H1 (cell line): ENCODE data around the gene CDC42SE1. TPM values are rescaled to one million over a fixed set of nuclear protein-coding genes. Genes with fewer than 3 reads are reported as not detected.

Experiments
- CTCF ChIA-PET: fragments of 300-600 bp; sonication (Branson Sonifier 250); formaldehyde crosslinking; loops from one replicate; lab custom pipeline; 2021; ENCODE audit not compliant: partially characterized antibody; lab: Charles Lee
- POLR2A ChIA-PET: fragments of 300-600 bp; sonication (Branson Sonifier 250); formaldehyde crosslinking; loops from one replicate; lab custom pipeline; 2021; ENCODE audit warnings: inconsistent platforms; ENCODE audit not compliant: partially characterized antibody; lab: Charles Lee
- DNase-seq, 2 experiments: peaks; one replicate each; pipeline versions ENCODE4 v3.0.0 to v3.0.0-alpha.2; 2010 to 2022; ENCODE audit warnings: low spot score in 2 of 2, low read depth in 1 of 2, mixed read lengths in 1 of 2
- FAIRE-seq: peaks from 2 replicates; lab custom pipeline; 2011; peaks lifted over from hg19 to GRCh38; lab: Jason Lieb, UNC
- H2AFZ ChIP-seq: 2 replicates; pipeline ENCODE4 v1.8.1; 2012; ENCODE audit warnings: low read length, inconsistent platforms
- H2AK5ac ChIP-seq: 2 replicates; pipeline ENCODE4 v1.6.1; 2013; ENCODE audit warnings: low read depth, low read length
- H2BK120ac ChIP-seq: replicated peaks from 2 replicates; pipeline ENCODE3; 2013; ENCODE audit warnings: low read depth, low read length, inconsistent platforms
- H2BK12ac ChIP-seq: 2 replicates; pipeline ENCODE4 v1.6.1; 2013; ENCODE audit warnings: low read depth, low read length
- H2BK15ac ChIP-seq: 2 replicates; pipeline ENCODE4 v1.6.1; 2013; ENCODE audit warnings: low read length
- H2BK20ac ChIP-seq: 2 replicates; pipeline ENCODE4 v1.6.1; 2013; ENCODE audit warnings: low read length
- H2BK5ac ChIP-seq: 2 replicates; pipeline ENCODE4 v1.6.1; 2013; ENCODE audit warnings: low read depth, low read length
- H3K14ac ChIP-seq: 2 replicates; pipeline ENCODE4 v1.6.1; 2013; ENCODE audit warnings: inconsistent platforms; ENCODE audit not compliant: insufficient read length
- H3K18ac ChIP-seq: 2 replicates; pipeline ENCODE4 v1.6.1; 2013; ENCODE audit warnings: low read length; ENCODE audit errors: extremely low read depth
- H3K23ac ChIP-seq: 2 replicates; pipeline ENCODE4 v1.6.1; 2013; ENCODE audit warnings: inconsistent platforms; ENCODE audit not compliant: insufficient read length
- H3K23me2 ChIP-seq: 2 replicates; pipeline ENCODE4 v1.6.1; 2013; ENCODE audit warnings: low read depth, low read length
- H3K27ac ChIP-seq: 2 replicates; pipeline ENCODE4 v1.6.1; 2011; ENCODE audit warnings: low read depth, low read length, inconsistent platforms
- H3K27me3 ChIP-seq, 4 experiments: replicated peaks in 1 of 4; 1 replicate in 1 of 4; 2 replicates in 3 of 4; pipeline versions ENCODE4 v1.6.1 to v1.8.1; 2011 to 2013; ENCODE audit warnings: low read length in 3 of 4, mild to moderate bottlenecking in 3 of 4, inconsistent platforms in 2 of 4, mixed read lengths in 2 of 4, moderate library complexity in 1 of 4; ENCODE audit not compliant: control insufficient read depth in 3 of 4, insufficient read depth in 3 of 4; ENCODE audit errors: extremely low read depth in 1 of 4
- H3K36me3 ChIP-seq, 4 experiments: 2 replicates each; pipeline versions ENCODE4 v1.6.1 to v1.8.1; 2011 to 2013; ENCODE audit warnings: mild to moderate bottlenecking in 4 of 4, low read length in 3 of 4, moderate library complexity in 2 of 4, control low read depth in 1 of 4, inconsistent platforms in 1 of 4; ENCODE audit not compliant: insufficient read depth in 4 of 4, control insufficient read depth in 2 of 4
- H3K4ac ChIP-seq: replicated peaks from 2 replicates; pipeline ENCODE3; 2013; ENCODE audit warnings: low read length, low read depth, mixed read lengths, inconsistent platforms; ENCODE audit not compliant: insufficient read length
- H3K4me1 ChIP-seq, 4 experiments: replicated peaks in 1 of 4; 1 replicate in 1 of 4; 2 replicates in 3 of 4; pipeline versions ENCODE4 v1.6.1 to v1.8.1; 2011 to 2013; ENCODE audit warnings: low read length in 3 of 4, inconsistent platforms in 2 of 4, mixed read lengths in 1 of 4; ENCODE audit not compliant: insufficient read depth in 4 of 4, control insufficient read depth in 3 of 4
- H3K4me2 ChIP-seq, 2 experiments: 2 replicates each; pipeline versions ENCODE4 v1.6.1 to v1.8.1; 2011 to 2013; ENCODE audit warnings: low read depth in 2 of 2, low read length in 2 of 2, control low read depth in 1 of 2, inconsistent platforms in 1 of 2, mild to moderate bottlenecking in 1 of 2; ENCODE audit not compliant: insufficient read depth in 1 of 2
- H3K4me3 ChIP-seq, 4 experiments: fragments of 200-600, 300-600 bp in 1 of 4; sonication (generic), shearing (Covaris generic), sonication (Bioruptor Twin) in 1 of 4; 2 replicates each; pipeline versions ENCODE4 v1.5.1 to v1.8.1; 2011 to 2016; ENCODE audit warnings: low read length in 4 of 4, low read depth in 3 of 4, control low read depth in 2 of 4, inconsistent platforms in 2 of 4, mild to moderate bottlenecking in 2 of 4, mixed read lengths in 1 of 4, moderate library complexity in 1 of 4; ENCODE audit not compliant: insufficient read depth in 2 of 4; ENCODE audit errors: extremely low read depth in 1 of 4
- H3K56ac ChIP-seq: replicated peaks from 2 replicates; pipeline ENCODE3; 2013; ENCODE audit warnings: low read depth, mild to moderate bottlenecking, mixed read lengths, low read length, inconsistent platforms; ENCODE audit not compliant: insufficient read length
- H3K79me1 ChIP-seq: 2 replicates; pipeline ENCODE4 v1.6.1; 2013; ENCODE audit warnings: low read depth, low read length, control low read depth
- H3K79me2 ChIP-seq, 2 experiments: 2 replicates each; pipeline versions ENCODE4 v1.6.1 to v1.8.1; 2012 to 2013; ENCODE audit warnings: low read length in 2 of 2, mild to moderate bottlenecking in 2 of 2, inconsistent platforms in 1 of 2; ENCODE audit not compliant: insufficient read depth in 2 of 2, control insufficient read depth in 1 of 2
- H3K9ac ChIP-seq, 4 experiments: replicated peaks in 1 of 4; 1 replicate in 1 of 4; 2 replicates in 3 of 4; pipeline versions ENCODE4 v1.6.1 to v1.8.1; 2011 to 2013; ENCODE audit warnings: low read depth in 3 of 4, low read length in 3 of 4, control low read depth in 2 of 4, mild to moderate bottlenecking in 2 of 4, moderate library complexity in 2 of 4, inconsistent platforms in 1 of 4; ENCODE audit errors: extremely low read depth in 1 of 4
- H3K9me3 ChIP-seq, 2 experiments: 2 replicates each; pipeline versions ENCODE4 v1.6.1 to v1.8.1; 2012 to 2013; ENCODE audit warnings: mild to moderate bottlenecking in 2 of 2, moderate library complexity in 2 of 2, control low read depth in 1 of 2, inconsistent platforms in 1 of 2, low read depth in 1 of 2, low read length in 1 of 2, mixed read lengths in 1 of 2; ENCODE audit not compliant: insufficient read depth in 2 of 2
- H4K20me1 ChIP-seq, 2 experiments: replicated peaks in 1 of 2; 2 replicates each; pipeline versions ENCODE3 to v1.8.1; 2011 to 2013; ENCODE audit warnings: inconsistent platforms in 2 of 2, low read length in 2 of 2, mild to moderate bottlenecking in 1 of 2; ENCODE audit not compliant: insufficient read depth in 2 of 2, control insufficient read depth in 1 of 2
- H4K5ac ChIP-seq: 2 replicates; pipeline ENCODE4 v1.6.1; 2013; ENCODE audit warnings: low read length, low read depth, mixed read lengths, inconsistent platforms; ENCODE audit not compliant: insufficient read length
- H4K8ac ChIP-seq: 2 replicates; pipeline ENCODE4 v1.8.0; 2013; ENCODE audit warnings: mild to moderate bottlenecking, moderate library complexity, low read length, inconsistent platforms; ENCODE audit not compliant: insufficient read depth; ENCODE audit errors: extremely low read depth
- H4K91ac ChIP-seq: replicated peaks from 2 replicates; pipeline ENCODE3; 2013; ENCODE audit warnings: low read length, mixed read lengths, inconsistent platforms; ENCODE audit not compliant: insufficient read length
- BACH1 ChIP-seq: IDR thresholded peaks from 2 replicates; pipeline ENCODE4 v1.6.1; 2012; ENCODE audit warnings: low read length, improper control_type of control experiment
- PHF8 ChIP-seq: fragments of 200-600 bp; sonication (generic); conservative IDR thresholded peaks from 2 replicates; pipeline ENCODE4 v1.7.1; 2012; ENCODE audit warnings: low read depth, mild to moderate bottlenecking, inconsistent platforms, low read length, moderate library complexity
- RFX5 ChIP-seq: IDR thresholded peaks from 2 replicates; pipeline ENCODE4 v1.6.1; 2011; ENCODE audit warnings: low read depth, low read length, improper control_type of control experiment, borderline replicate concordance
- SIX5 ChIP-seq: IDR thresholded peaks from 2 replicates; pipeline ENCODE4 v1.6.1; 2011; ENCODE audit warnings: mild to moderate bottlenecking, low read depth, low read length
- polyA plus RNA-seq, 7 experiments: library from polyadenylated mRNA; depleted of rRNA in 3 of 7; stranded (reverse) in 5 of 7; unstranded in 2 of 7; fragments of >200 nt in 5 of 7; fragments of 200-250 nt in 2 of 7; gene quantifications; 1 replicate in 5 of 7; 2 replicates in 1 of 7; 4 replicates in 1 of 7; pipeline versions ENCODE4 v1.2.1 to v1.2.3, GENCODE V29; 2011 to 2013; ENCODE audit warnings: missing spikeins in 2 of 7, mixed read lengths in 2 of 7
- total RNA-seq: library from RNA; stranded (reverse); fragmentation: NEBNext Ultra II Directional; extraction: Animal tissue kit (Norgen Biotek cat#: 25700); gene quantifications from 2 replicates; pipeline ENCODE4 v1.2.1, GENCODE V29; 2021

The CDC42SE1 gene
- total and polyA plus RNA-seq, 2 of the 8 experiments (the other 6 are each of a cell fraction or from before 2014, with no cell fraction given): 30.5 to 74.1 TPM

- Histone ChIP-seq H2BK120ac (no peak overlapping the region), H3K18ac (no peak overlapping the region), H2BK15ac (no peak overlapping the region), H2AK5ac (no peak overlapping the region), H3K79me1 (no peaks in the 10 kb centered on the region; the same call in 1 of the 2 replicates), H3K56ac (no peak overlapping the region), H2AFZ (no peak overlapping the region), H3K4ac (no peak overlapping the region), H3K9me3 (no peaks in the 10 kb centered on the region), H4K91ac (no peak overlapping the region), H3K23me2 (peaks cover 6% of the 10 kb centered on the region; the same call in 1 of the 2 replicates), H3K79me2 (peaks cover 0 to 57% of the 10 kb centered on the region in 2 experiments; a peak in 2 of 4 replicates), H3K14ac (no peak overlapping the region), H3K27ac (no peak overlapping the region), H2BK12ac (no peak overlapping the region), H4K8ac (no peak overlapping the region), H3K27me3 (no peaks in the 10 kb centered on the region), H3K4me2 (no peak overlapping the region), H3K9ac (no peak overlapping the region), H2BK5ac (no peak overlapping the region), H2BK20ac (no peak overlapping the region), H3K4me1 (peaks cover 0 to 9% (median 2%) of the 10 kb centered on the region in 4 experiments; a peak in 3 of 7 replicates), H4K20me1 (peaks cover 0 to 3% of the 10 kb centered on the region in 2 experiments), H4K5ac (no peak overlapping the region), H3K36me3 (peaks cover 0 to 8% (median 0%) of the 10 kb centered on the region in 4 experiments; a peak in 6 of 8 replicates), H3K23ac (no peak overlapping the region), H3K4me3 (no peak overlapping the region)
- no peak for DNase-seq
- TF ChIP-seq BACH1 (no peak), SIX5 (no peak), RFX5 (no peak), PHF8 (no peak)
- ChIA-PET CTCF (interaction anchor here (0.6 to 1.1 kb wide), 7 partner anchors 15 to 573 kb away, joined by 3 to 4 read pairs (median 3); no protein-coding TSS in a partner anchor), POLR2A (interaction anchor here (0.7 to 1.1 kb wide), 3 partner anchors 9 to 188 kb away, joined by 3 read pairs; no protein-coding TSS in a partner anchor)
- no peak for FAIRE-seq
Measured at GRCh38 chr1:151065089-151065645, 5.7 kb upstream of the CDC42SE1 start.
